NB4 (cell line): Measurements from ENCODE around the gene LRRC61.

Experiments used
- CTCF ChIP-seq: IDR thresholded peaks from one replicate; pipeline ENCODE4 v1.5.1; 2012; ENCODE audit warnings: low read depth, low read length
- MAX ChIP-seq: IDR thresholded peaks from 2 replicates; pipeline ENCODE4 v1.6.1; 2011; ENCODE audit warnings: low read depth, low read length
- MYC ChIP-seq: IDR thresholded peaks from 2 replicates; pipeline ENCODE4 v1.6.1; 2011; ENCODE audit warnings: low read depth, low read length
- POLR2A ChIP-seq: IDR thresholded peaks from 2 replicates; pipeline ENCODE4 v1.6.1; 2011; ENCODE audit warnings: mild to moderate bottlenecking; ENCODE audit not compliant: insufficient read length; ENCODE audit errors: extremely low read depth

- TF ChIP-seq CTCF (no peak), MYC (no peak), POLR2A (no peak), MAX (no peak)
Observed at GRCh38 chr7:150323682-150324372, 672 bp downstream of the LRRC61 start.
